Measurements from ENCODE around the gene ADPGK. TPM values are rescaled to one million over a fixed set of nuclear protein-coding genes. Genes with fewer than 3 reads are reported as not detected.

ADPGK gene
- total RNA-seq, 1 donor: 57.9 TPM

DNA sequence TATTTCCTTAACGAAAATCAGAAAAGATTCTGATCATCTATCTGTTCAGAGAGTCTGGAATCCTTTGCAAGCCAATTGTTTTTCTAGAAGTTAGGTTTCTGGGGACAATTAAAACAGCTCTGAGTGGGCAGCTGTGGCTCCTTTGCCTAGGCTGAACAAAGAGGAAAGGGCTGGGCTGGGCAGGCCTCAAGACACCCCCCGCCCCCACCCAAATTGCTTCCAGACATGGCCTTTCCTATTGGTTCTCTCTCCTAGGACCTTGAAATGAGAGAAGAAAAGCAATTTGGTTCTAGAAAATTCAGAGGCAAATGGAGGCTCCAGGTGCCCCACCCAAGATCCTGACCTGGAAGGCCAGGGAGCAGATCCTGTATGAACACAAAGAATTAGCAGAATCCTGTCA lies 2.3 kb upstream of the ADPGK start:
- Histone ChIP-seq H3K79me2 (ENCODE audit: insufficient read depth, low read length) (peaks cover 27% of the 10 kb centered on the region), H3K27me3 (ENCODE audit: insufficient read depth, low read length) (no peaks in the 10 kb centered on the region), H2AFZ (ENCODE audit: low read length) (peak overlapping the region; percentile 98), H3K4me2 (ENCODE audit: insufficient read depth, low read length) (peak overlapping the region; percentile 27), H3K36me3 (ENCODE audit: insufficient read depth, low read length) (peaks cover 9% of the 10 kb centered on the region), H3K4me3 (ENCODE audit: insufficient read depth, low read length) (no peak overlapping the region), H3K9me3 (ENCODE audit: low read depth, low read length) (no peaks in the 10 kb centered on the region), H3K4me1 (ENCODE audit: insufficient read depth, low read length) (peaks cover 48% of the 10 kb centered on the region), H3K27ac (ENCODE audit: low read depth, low read length) (peak overlapping the region; percentile 94), H4K20me1 (ENCODE audit: insufficient read depth, low read length) (peaks cover 5% of the 10 kb centered on the region)
- DNase-seq (ENCODE audit: insufficient read length, low spot score, missing footprints): no peak
- TF ChIP-seq, protein P1, sequence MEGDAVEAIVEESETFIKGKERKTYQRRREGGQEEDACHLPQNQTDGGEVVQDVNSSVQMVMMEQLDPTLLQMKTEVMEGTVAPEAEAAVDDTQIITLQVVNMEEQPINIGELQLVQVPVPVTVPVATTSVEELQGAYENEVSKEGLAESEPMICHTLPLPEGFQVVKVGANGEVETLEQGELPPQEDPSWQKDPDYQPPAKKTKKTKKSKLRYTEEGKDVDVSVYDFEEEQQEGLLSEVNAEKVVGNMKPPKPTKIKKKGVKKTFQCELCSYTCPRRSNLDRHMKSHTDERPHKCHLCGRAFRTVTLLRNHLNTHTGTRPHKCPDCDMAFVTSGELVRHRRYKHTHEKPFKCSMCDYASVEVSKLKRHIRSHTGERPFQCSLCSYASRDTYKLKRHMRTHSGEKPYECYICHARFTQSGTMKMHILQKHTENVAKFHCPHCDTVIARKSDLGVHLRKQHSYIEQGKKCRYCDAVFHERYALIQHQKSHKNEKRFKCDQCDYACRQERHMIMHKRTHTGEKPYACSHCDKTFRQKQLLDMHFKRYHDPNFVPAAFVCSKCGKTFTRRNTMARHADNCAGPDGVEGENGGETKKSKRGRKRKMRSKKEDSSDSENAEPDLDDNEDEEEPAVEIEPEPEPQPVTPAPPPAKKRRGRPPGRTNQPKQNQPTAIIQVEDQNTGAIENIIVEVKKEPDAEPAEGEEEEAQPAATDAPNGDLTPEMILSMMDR (IDR thresholded peaks at IDR 0.05; ENCODE audit: extremely low read depth, low read depth, low read length): no peak

DNA sequence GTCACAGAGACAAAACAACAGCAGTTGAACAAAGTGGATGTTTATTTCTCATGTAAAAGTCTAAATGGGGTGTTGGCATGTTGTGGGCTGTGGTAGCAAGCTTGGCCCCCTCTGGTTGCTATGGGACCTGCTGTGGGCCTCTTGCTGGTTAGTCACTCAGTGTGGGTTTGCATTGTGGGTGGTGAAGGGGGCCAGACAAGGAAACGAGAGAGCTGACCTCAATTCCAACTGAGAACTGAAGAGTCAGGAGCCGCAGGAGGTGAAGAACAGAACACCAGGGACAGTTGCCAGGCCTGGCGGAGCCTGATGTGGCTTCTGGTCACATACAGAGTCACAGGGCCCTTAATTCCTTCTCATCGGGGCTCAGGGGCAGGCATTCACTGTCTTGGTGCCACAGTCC lies 1.9 kb upstream of the ADPGK start:
- Histone ChIP-seq H3K4me3 (ENCODE audit: insufficient read depth, low read length) (no peak overlapping the region), H3K36me3 (ENCODE audit: insufficient read depth, low read length) (peaks cover 9% of the 10 kb centered on the region), H3K27me3 (ENCODE audit: insufficient read depth, low read length) (no peaks in the 10 kb centered on the region), H4K20me1 (ENCODE audit: insufficient read depth, low read length) (peaks cover 5% of the 10 kb centered on the region), H2AFZ (ENCODE audit: low read length) (peak overlapping the region; percentile 98), H3K9me3 (ENCODE audit: low read depth, low read length) (no peaks in the 10 kb centered on the region), H3K27ac (ENCODE audit: low read depth, low read length) (peak overlapping the region; percentile 94), H3K4me1 (ENCODE audit: insufficient read depth, low read length) (peaks cover 44% of the 10 kb centered on the region), H3K79me2 (ENCODE audit: insufficient read depth, low read length) (peaks cover 31% of the 10 kb centered on the region), H3K4me2 (ENCODE audit: insufficient read depth, low read length) (peak overlapping the region; percentile 100)
- TF ChIP-seq, protein P1 (IDR thresholded peaks at IDR 0.05; ENCODE audit: extremely low read depth, low read depth, low read length): no peak
- DNase-seq (ENCODE audit: insufficient read length, low spot score, missing footprints): peak; percentile 70

DNA sequence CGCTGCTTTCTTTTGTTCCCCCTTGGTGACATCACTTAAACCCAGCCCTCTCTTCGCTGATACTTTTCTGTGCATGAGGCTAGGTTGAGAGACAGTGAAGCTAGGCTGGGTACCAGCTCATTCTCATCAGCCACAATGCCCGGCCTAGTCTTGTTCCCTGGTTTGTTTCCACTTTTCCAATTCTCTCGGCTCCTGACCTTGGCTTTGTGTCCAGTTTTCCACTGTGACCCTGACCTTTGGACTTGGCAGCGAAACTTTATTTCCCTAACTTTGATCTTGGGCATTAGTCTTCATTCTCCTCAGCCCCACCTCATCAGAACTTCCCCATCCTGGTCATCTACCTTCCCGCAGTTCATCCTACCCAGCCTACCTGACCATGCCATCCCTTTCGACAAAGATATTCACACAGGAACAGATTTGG lies 908 bp upstream of the ADPGK start:
- peak overlapping the region; percentile 96 for H3K4me3 ChIP-seq (ENCODE audit: insufficient read depth, low read length)
- H3K27ac ChIP-seq (ENCODE audit: low read depth, low read length): peak overlapping the region; percentile 94
- H3K27me3 ChIP-seq (ENCODE audit: insufficient read depth, low read length): no peaks in the 10 kb centered on the region
- no peaks in the 10 kb centered on the region for H3K9me3 ChIP-seq (ENCODE audit: low read depth, low read length)
- peak; percentile 61 for DNase-seq (ENCODE audit: insufficient read length, low spot score, missing footprints)
- TF ChIP-seq, protein P1 (IDR thresholded peaks at IDR 0.05; ENCODE audit: extremely low read depth, low read depth, low read length): no peak
- H3K4me1 ChIP-seq (ENCODE audit: insufficient read depth, low read length): peaks cover 36% of the 10 kb centered on the region
- H3K4me2 ChIP-seq (ENCODE audit: insufficient read depth, low read length): peak overlapping the region; percentile 100
- H4K20me1 ChIP-seq (ENCODE audit: insufficient read depth, low read length): peaks cover 5% of the 10 kb centered on the region
- H3K36me3 ChIP-seq (ENCODE audit: insufficient read depth, low read length): peaks cover 13% of the 10 kb centered on the region
- peak overlapping the region; percentile 98 for H2AFZ ChIP-seq (ENCODE audit: low read length)
- H3K79me2 ChIP-seq (ENCODE audit: insufficient read depth, low read length): peaks cover 41% of the 10 kb centered on the region

DNA sequence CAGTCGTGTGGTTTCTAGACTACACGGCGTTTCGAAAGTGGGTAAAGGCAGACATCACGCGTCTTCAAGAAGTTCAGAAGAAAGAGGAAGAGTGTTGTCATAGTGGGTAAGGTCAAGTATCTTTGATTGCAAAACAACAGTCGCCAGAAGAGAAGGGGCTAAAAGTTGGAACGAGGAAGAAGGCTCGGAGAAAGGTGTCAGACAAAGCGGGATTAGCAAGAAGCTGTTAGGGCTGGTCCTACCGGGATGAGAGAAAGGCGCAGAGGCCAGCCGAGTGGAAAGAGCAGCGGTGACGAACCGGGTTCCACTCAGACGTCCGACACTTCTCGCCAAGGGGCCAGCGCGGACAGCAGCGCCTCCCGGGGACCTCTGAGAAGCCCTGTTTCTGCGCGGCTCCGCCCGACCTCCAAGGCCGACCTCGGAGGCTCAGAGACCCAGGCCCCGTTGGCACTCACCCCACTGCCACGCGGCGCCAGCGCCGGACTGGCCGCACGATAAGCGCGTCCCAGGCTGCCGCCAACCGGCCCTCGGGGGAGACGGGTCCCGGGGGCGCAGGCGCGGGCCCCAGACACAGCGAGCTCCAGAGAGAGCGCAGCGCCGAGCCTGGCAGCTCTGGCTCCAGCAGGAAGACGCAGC lies 436 bp downstream of the ADPGK start:
- DNase-seq (ENCODE audit: insufficient read length, low spot score, missing footprints): peak; percentile 64
- TF ChIP-seq, protein P1 (IDR thresholded peaks at IDR 0.05; ENCODE audit: extremely low read depth, low read depth, low read length): no peak
- Histone ChIP-seq H3K36me3 (ENCODE audit: insufficient read depth, low read length) (peaks cover 13% of the 10 kb centered on the region), H3K27ac (ENCODE audit: low read depth, low read length) (peak overlapping the region; percentile 94), H3K4me1 (ENCODE audit: insufficient read depth, low read length) (peaks cover 36% of the 10 kb centered on the region), H3K9me3 (ENCODE audit: low read depth, low read length) (no peaks in the 10 kb centered on the region), H3K27me3 (ENCODE audit: insufficient read depth, low read length) (no peaks in the 10 kb centered on the region), H3K4me2 (ENCODE audit: insufficient read depth, low read length) (peak overlapping the region; percentile 100), H3K79me2 (ENCODE audit: insufficient read depth, low read length) (peaks cover 54% of the 10 kb centered on the region), H4K20me1 (ENCODE audit: insufficient read depth, low read length) (peaks cover 5% of the 10 kb centered on the region), H2AFZ (ENCODE audit: low read length) (peak overlapping the region; percentile 98), H3K4me3 (ENCODE audit: insufficient read depth, low read length) (peak overlapping the region; percentile 96)
